ENCODE data around the gene S100A12. TPM values are rescaled to one million over a fixed set of nuclear protein-coding genes. Genes with fewer than 3 reads are reported as not detected.

Gene S100A12
- total RNA-seq, 1 experiment from 2014 or later: not detected

DNA sequence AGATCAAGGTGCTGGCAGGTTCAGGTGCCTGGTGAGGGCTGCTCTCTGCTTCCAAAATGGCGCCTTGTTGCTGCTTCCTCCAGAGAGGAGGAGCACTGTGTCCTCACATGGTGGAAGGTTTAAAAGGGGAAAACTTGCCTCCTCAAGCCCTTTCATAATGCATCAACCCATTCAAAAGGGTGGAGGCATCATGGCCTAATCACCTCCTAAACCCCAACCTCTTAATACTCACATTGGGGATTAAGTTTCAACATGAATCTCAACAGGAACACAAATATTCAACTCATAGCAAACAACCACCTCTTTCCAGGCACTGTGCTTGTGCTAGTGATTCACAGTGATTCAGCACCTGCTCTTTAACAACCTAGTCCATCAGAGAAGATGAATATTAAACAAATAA, 4.2 kb downstream of the S100A12 start:
- Histone ChIP-seq H4K20me1 (ENCODE audit: low read length) (no peaks in the 10 kb centered on the region), H3K27me3 (ENCODE audit: low read length) (no peaks in the 10 kb centered on the region), H3K4me1 (ENCODE audit: insufficient read depth, low read length) (peaks cover 32% of the 10 kb centered on the region), H3K27ac (ENCODE audit: low read length) (peak overlapping the region; percentile 34; the same call in 1 of the 2 replicates), H3K9ac (ENCODE audit: low read length) (no peak overlapping the region), H3K4me3 (ENCODE audit: low read length) (no peak overlapping the region), H3K9me3 (ENCODE audit: low read length) (no peaks in the 10 kb centered on the region), H2AFZ (ENCODE audit: low read length) (no peak overlapping the region), H3K79me2 (ENCODE audit: low read length) (no peaks in the 10 kb centered on the region), H3K4me2 (ENCODE audit: low read length) (no peak overlapping the region), H3K9me2 (replicated peaks; ENCODE audit: low read length) (no peaks in the 10 kb centered on the region), H3F3A (ENCODE audit: low read length, unreplicated experiment) (no peaks in the 10 kb centered on the region), H3K36me3 (ENCODE audit: low read depth, low read length) (no peaks in the 10 kb centered on the region)
- CTCF ChIA-PET: no interaction called here
- intact Hi-C loops (cut with micrococcal nuclease): no loop called here
- ATAC-seq (no peak), DNase-seq (peak; percentile 67)
- TF ChIP-seq EZH2phosphoT487 (IDR thresholded peaks at IDR 0.05; ENCODE audit: borderline replicate concordance, low read length) (no peak), EZH2 (IDR thresholded peaks at IDR 0.05; ENCODE audit: low read length, unreplicated experiment) (no peak)
- TF ChIP-seq, protein P1, sequence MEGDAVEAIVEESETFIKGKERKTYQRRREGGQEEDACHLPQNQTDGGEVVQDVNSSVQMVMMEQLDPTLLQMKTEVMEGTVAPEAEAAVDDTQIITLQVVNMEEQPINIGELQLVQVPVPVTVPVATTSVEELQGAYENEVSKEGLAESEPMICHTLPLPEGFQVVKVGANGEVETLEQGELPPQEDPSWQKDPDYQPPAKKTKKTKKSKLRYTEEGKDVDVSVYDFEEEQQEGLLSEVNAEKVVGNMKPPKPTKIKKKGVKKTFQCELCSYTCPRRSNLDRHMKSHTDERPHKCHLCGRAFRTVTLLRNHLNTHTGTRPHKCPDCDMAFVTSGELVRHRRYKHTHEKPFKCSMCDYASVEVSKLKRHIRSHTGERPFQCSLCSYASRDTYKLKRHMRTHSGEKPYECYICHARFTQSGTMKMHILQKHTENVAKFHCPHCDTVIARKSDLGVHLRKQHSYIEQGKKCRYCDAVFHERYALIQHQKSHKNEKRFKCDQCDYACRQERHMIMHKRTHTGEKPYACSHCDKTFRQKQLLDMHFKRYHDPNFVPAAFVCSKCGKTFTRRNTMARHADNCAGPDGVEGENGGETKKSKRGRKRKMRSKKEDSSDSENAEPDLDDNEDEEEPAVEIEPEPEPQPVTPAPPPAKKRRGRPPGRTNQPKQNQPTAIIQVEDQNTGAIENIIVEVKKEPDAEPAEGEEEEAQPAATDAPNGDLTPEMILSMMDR (conservative IDR thresholded peaks at IDR 0.05; ENCODE audit: low read depth, low read length): no peak
- POLR2A ChIA-PET (ENCODE audit: unreplicated experiment): no interaction called here
- no TSS peak for BruUV-seq (replicated peaks)

DNA sequence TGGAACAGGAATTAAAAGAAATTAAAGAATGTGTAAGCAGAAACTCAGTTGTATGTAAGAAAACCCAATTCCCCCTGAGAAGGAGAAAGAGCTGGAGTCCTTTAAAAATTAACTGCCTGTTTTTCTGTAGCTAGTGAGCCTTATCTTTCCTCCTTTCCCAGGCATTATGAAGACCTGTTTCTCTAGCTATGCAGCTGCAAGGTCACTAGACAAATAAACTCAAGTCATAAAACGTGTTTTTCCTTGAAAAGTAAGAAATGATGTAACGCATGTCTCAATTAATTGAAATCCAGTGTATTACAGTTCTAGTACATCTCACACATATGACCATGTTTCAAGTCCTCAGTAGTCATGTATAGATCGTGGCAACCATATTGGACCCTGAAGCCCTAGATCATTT, 5.3 kb downstream of the S100A12 start:
- Histone ChIP-seq H2AFZ (ENCODE audit: low read length) (no peak overlapping the region), H3K36me3 (ENCODE audit: low read depth, low read length) (no peaks in the 10 kb centered on the region), H3K4me3 (ENCODE audit: low read length) (no peak overlapping the region), H3K27me3 (ENCODE audit: low read length) (no peaks in the 10 kb centered on the region), H3K4me1 (ENCODE audit: insufficient read depth, low read length) (peaks cover 29% of the 10 kb centered on the region), H3K9me3 (ENCODE audit: low read length) (no peaks in the 10 kb centered on the region), H4K20me1 (ENCODE audit: low read length) (no peaks in the 10 kb centered on the region), H3K4me2 (ENCODE audit: low read length) (no peak overlapping the region), H3K79me2 (ENCODE audit: low read length) (no peaks in the 10 kb centered on the region), H3K9ac (ENCODE audit: low read length) (no peak overlapping the region), H3K27ac (ENCODE audit: low read length) (no peak overlapping the region), H3K9me2 (replicated peaks; ENCODE audit: low read length) (no peaks in the 10 kb centered on the region), H3F3A (ENCODE audit: low read length, unreplicated experiment) (no peaks in the 10 kb centered on the region)
- BruUV-seq (replicated peaks): no TSS peak
- intact Hi-C loops (cut with micrococcal nuclease): no loop called here
- TF ChIP-seq, protein P1 (conservative IDR thresholded peaks at IDR 0.05; ENCODE audit: low read depth, low read length): no peak
- no peak for TF ChIP-seq EZH2 (IDR thresholded peaks at IDR 0.05; ENCODE audit: low read length, unreplicated experiment)
- no peak for TF ChIP-seq EZH2phosphoT487 (IDR thresholded peaks at IDR 0.05; ENCODE audit: borderline replicate concordance, low read length)
- ChIA-PET POLR2A (ENCODE audit: unreplicated experiment) (no interaction called here), CTCF (no interaction called here)
- ATAC-seq: no peak
- peak; percentile 30 for DNase-seq

DNA sequence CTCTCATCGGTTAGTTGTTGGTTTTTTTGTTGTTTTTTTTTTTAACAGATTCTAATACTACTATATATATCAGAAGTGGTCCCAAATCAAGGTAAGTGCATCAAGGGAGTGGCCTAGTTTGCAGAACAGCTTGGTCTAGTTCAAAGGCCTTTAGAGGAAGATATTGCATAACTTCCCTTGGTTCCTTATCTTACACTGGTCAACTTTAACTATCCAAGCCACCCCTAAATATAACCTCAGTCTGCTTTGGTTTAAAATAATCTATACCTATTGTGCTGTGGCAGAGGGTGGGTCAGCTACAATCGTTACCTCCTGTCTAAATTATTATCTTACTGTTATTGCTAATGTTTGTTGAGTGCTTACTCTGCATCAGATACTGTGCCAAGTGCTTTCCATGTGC, 6.9 kb downstream of the S100A12 start:
- Histone ChIP-seq H3K36me3 (ENCODE audit: low read depth, low read length) (no peaks in the 10 kb centered on the region), H3K4me3 (ENCODE audit: low read length) (no peak overlapping the region), H3K4me1 (ENCODE audit: insufficient read depth, low read length) (peaks cover 39% of the 10 kb centered on the region), H3K27ac (ENCODE audit: low read length) (no peak overlapping the region), H3K9ac (ENCODE audit: low read length) (no peak overlapping the region), H3K27me3 (ENCODE audit: low read length) (no peaks in the 10 kb centered on the region), H3K9me2 (replicated peaks; ENCODE audit: low read length) (no peaks in the 10 kb centered on the region), H3K4me2 (ENCODE audit: low read length) (no peak overlapping the region), H2AFZ (ENCODE audit: low read length) (no peak overlapping the region), H3K9me3 (ENCODE audit: low read length) (no peaks in the 10 kb centered on the region), H4K20me1 (ENCODE audit: low read length) (no peaks in the 10 kb centered on the region), H3F3A (ENCODE audit: low read length, unreplicated experiment) (no peaks in the 10 kb centered on the region), H3K79me2 (ENCODE audit: low read length) (no peaks in the 10 kb centered on the region)
- no TSS peak for BruUV-seq (replicated peaks)
- no peak for DNase-seq
- intact Hi-C loops (cut with micrococcal nuclease): no loop called here
- CTCF ChIA-PET: interaction anchor here (0.6 kb wide), 1 partner anchor 204 kb away, joined by 3 read pairs; no protein-coding TSS in a partner anchor
- no peak for ATAC-seq
- POLR2A ChIA-PET (ENCODE audit: unreplicated experiment): no interaction called here
- TF ChIP-seq, protein P1 (conservative IDR thresholded peaks at IDR 0.05; ENCODE audit: low read depth, low read length): no peak
- no peak for TF ChIP-seq EZH2phosphoT487 (IDR thresholded peaks at IDR 0.05; ENCODE audit: borderline replicate concordance, low read length)
- no peak for TF ChIP-seq EZH2 (IDR thresholded peaks at IDR 0.05; ENCODE audit: low read length, unreplicated experiment)
